ENCODE measurements around the gene DOK3. TPM values are rescaled to one million over a fixed set of nuclear protein-coding genes. Genes with fewer than 3 reads are reported as not detected.

The DOK3 gene
- total and polyA plus RNA-seq, 2 of the 13 experiments (the other 11 are each of a cell fraction or from before 2014, with no cell fraction given): 1.4 to 1.5 TPM

GRCh38 chr5:177475563-177476427 lies 33.8 kb downstream of the DOK3 start:
- TF ChIP-seq TAF1 (CRISPR knock-in tag; IDR thresholded peaks at IDR 0.05) (0 out of 2 replicates have a peak, but pooled peaks have one; percentile 23), ZNF768 (CRISPR knock-in tag; IDR thresholded peaks at IDR 0.05) (peak; percentile 95), ZNF652 (CRISPR knock-in tag; IDR thresholded peaks at IDR 0.05; ENCODE audit: borderline replicate concordance, low read depth) (peak; percentile 82), KDM2A (CRISPR knock-in tag; IDR thresholded peaks at IDR 0.05; ENCODE audit: borderline replicate concordance, low read depth) (0 out of 2 replicates have a peak, but pooled peaks have one; percentile 10), IRF2 (CRISPR knock-in tag; IDR thresholded peaks at IDR 0.05) (no peak), ZNF713 (CRISPR knock-in tag; IDR thresholded peaks at IDR 0.05) (no peak)
- Histone ChIP-seq H2AFZ (ENCODE audit: low read length) (no peak overlapping the region), H3K9me3 (ENCODE audit: low read length) (no peaks in the 10 kb centered on the region), H3K4me1 (ENCODE audit: insufficient read depth, low read length) (peaks cover 73% of the 10 kb centered on the region), H3K9ac (ENCODE audit: insufficient read depth, low read depth, low read length) (no peak overlapping the region), H3K27me3 (ENCODE audit: control insufficient read depth in 1 of 2, insufficient read depth in 2 of 2, low read length in 2 of 2) (no peaks in the 10 kb centered on the region), H3K36me3 (replicated peaks in 1 of 2; ENCODE audit: control insufficient read depth in 1 of 2, insufficient read depth in 2 of 2, low read length in 2 of 2) (no peaks in the 10 kb centered on the region), H3K79me2 (ENCODE audit: insufficient read depth, low read length) (peaks cover 3% of the 10 kb centered on the region), H3K27ac (ENCODE audit: extremely low read length, insufficient read depth, low read length) (no peak overlapping the region), H4K20me1 (ENCODE audit: insufficient read depth, low read length) (no peaks in the 10 kb centered on the region), H3K4me2 (ENCODE audit: low read depth, low read length) (no peak overlapping the region), H3K4me3 (replicated peaks in 1 of 3; ENCODE audit: insufficient read depth in 1 of 3, low read depth in 2 of 3, low read length in 3 of 3) (no peak overlapping the region)
- DNase-seq (ENCODE audit: low spot score) (no peak), ATAC-seq (no peak), FAIRE-seq (no peak)
- intact Hi-C loops (cut with micrococcal nuclease; ENCODE audit: unreplicated experiment) (no loop called here), in situ Hi-C loops (cut with HindIII; ENCODE audit: extremely low pct_ligation_motif_present, low pct_unique_long_range_greater_than_20kb) (no loop called here)
- ChIA-PET CTCF (ENCODE audit: low intra/inter-chr PET ratio, low total read pairs) (no interaction called here), POLR2A (interaction anchor here (0.7 to 4.9 kb wide), 5 partner anchors 21 to 98 kb away, joined by 3 to 42 read pairs (median 3); partner anchors contain the start of gene PDLIM7)
- 49% methylated on average over 10 of the region's 11 CpGs for WGBS (ENCODE audit: low lambda C conversion rate)
- BruUV-seq (replicated peaks): no TSS peak

GRCh38 chr5:177474846-177475562 lies 34.6 kb downstream of the DOK3 start:
- DNase-seq (ENCODE audit: low spot score) (no peak), FAIRE-seq (no peak), ATAC-seq (peak; percentile 28)
- BruUV-seq (replicated peaks): no TSS peak
- ChIA-PET CTCF (ENCODE audit: low intra/inter-chr PET ratio, low total read pairs) (no interaction called here), POLR2A (interaction anchor here (0.7 to 4.9 kb wide), 2 partner anchors 21 to 97 kb away, joined by 3 to 42 read pairs; partner anchors contain the start of gene PDLIM7)
- peaks cover 1% of the 10 kb centered on the region; the same call in 1 of the 2 replicates for H4K20me1 ChIP-seq (ENCODE audit: insufficient read depth, low read length)
- no peak overlapping the region for H3K27ac ChIP-seq (ENCODE audit: extremely low read length, insufficient read depth, low read length)
- H3K36me3 ChIP-seq (replicated peaks in 1 of 2; ENCODE audit: control insufficient read depth in 1 of 2, insufficient read depth in 2 of 2, low read length in 2 of 2): no peaks in the 10 kb centered on the region
- no peak overlapping the region for H3K4me3 ChIP-seq (replicated peaks in 1 of 3; ENCODE audit: insufficient read depth in 1 of 3, low read depth in 2 of 3, low read length in 3 of 3)
- peaks cover 3% of the 10 kb centered on the region for H3K79me2 ChIP-seq (ENCODE audit: insufficient read depth, low read length)
- 21% methylated on average over 4 of the region's 4 CpGs for WGBS (ENCODE audit: low lambda C conversion rate)
- intact Hi-C loops (cut with micrococcal nuclease; ENCODE audit: unreplicated experiment): no loop called here
- peaks cover 73% of the 10 kb centered on the region for H3K4me1 ChIP-seq (ENCODE audit: insufficient read depth, low read length)
- TF ChIP-seq ZNF619 (CRISPR knock-in tag; IDR thresholded peaks at IDR 0.05) (no peak), HCFC1 (IDR thresholded peaks at IDR 0.05; ENCODE audit: low read depth, low read length) (no peak), CAMTA2 (CRISPR knock-in tag; IDR thresholded peaks at IDR 0.05; ENCODE audit: borderline replicate concordance) (no peak)
- in situ Hi-C loops (cut with HindIII; ENCODE audit: extremely low pct_ligation_motif_present, low pct_unique_long_range_greater_than_20kb): loop anchor here (25.0 kb wide), 1 partner anchor 363 kb away; no protein-coding TSS in a partner anchor
- H2AFZ ChIP-seq (ENCODE audit: low read length): no peak overlapping the region
- no peaks in the 10 kb centered on the region for H3K27me3 ChIP-seq (ENCODE audit: control insufficient read depth in 1 of 2, insufficient read depth in 2 of 2, low read length in 2 of 2)
- H3K4me2 ChIP-seq (ENCODE audit: low read depth, low read length): no peak overlapping the region; the same call in 1 of the 2 replicates
- H3K9ac ChIP-seq (ENCODE audit: insufficient read depth, low read depth, low read length): no peak overlapping the region
- no peaks in the 10 kb centered on the region for H3K9me3 ChIP-seq (ENCODE audit: low read length)
